ENCODE results near the gene USP31. TPM values are rescaled to one million over a fixed set of nuclear protein-coding genes. Genes with fewer than 3 reads are reported as not detected.

Gene USP31
- total RNA-seq, 1 experiment from 2014 or later, result 6.7 TPM

- H3K9me2 ChIP-seq (replicated peaks; ENCODE audit: low read length), result no peaks in the 10 kb centered on the region
- 0 out of 2 replicates have a peak, but pooled peaks cover 8% of the 10 kb centered on the region for H3K79me2 ChIP-seq (ENCODE audit: low read length)
- H4K20me1 ChIP-seq (ENCODE audit: low read length), result no peaks in the 10 kb centered on the region
- no peak overlapping the region for H3K27ac ChIP-seq (ENCODE audit: low read length)
- no peak overlapping the region for H2AFZ ChIP-seq (ENCODE audit: low read length)
- no peaks in the 10 kb centered on the region for H3F3A ChIP-seq (ENCODE audit: low read length, unreplicated experiment)
- ChIA-PET CTCF (no interaction called here), POLR2A (ENCODE audit: unreplicated experiment) (no interaction called here)
- no peak for TF ChIP-seq EZH2 (IDR thresholded peaks at IDR 0.05; ENCODE audit: low read length, unreplicated experiment)
- no peaks in the 10 kb centered on the region for H3K27me3 ChIP-seq (ENCODE audit: low read length)
- intact Hi-C loops (cut with micrococcal nuclease), result no loop called here
- no TSS peak for BruUV-seq (replicated peaks)
- no peaks in the 10 kb centered on the region for H3K4me1 ChIP-seq (ENCODE audit: insufficient read depth, low read length)
- H3K36me3 ChIP-seq (ENCODE audit: low read depth, low read length), result no peaks in the 10 kb centered on the region
- no peak overlapping the region for H3K4me2 ChIP-seq (ENCODE audit: low read length)
- H3K4me3 ChIP-seq (ENCODE audit: low read length), result no peak overlapping the region
- H3K9ac ChIP-seq (ENCODE audit: low read length), result no peak overlapping the region
- no peaks in the 10 kb centered on the region for H3K9me3 ChIP-seq (ENCODE audit: low read length)
- DNase-seq (no peak), ATAC-seq (no peak)
Observed at GRCh38 chr16:23105309-23105708, 43.9 kb downstream of the USP31 start.

DNA sequence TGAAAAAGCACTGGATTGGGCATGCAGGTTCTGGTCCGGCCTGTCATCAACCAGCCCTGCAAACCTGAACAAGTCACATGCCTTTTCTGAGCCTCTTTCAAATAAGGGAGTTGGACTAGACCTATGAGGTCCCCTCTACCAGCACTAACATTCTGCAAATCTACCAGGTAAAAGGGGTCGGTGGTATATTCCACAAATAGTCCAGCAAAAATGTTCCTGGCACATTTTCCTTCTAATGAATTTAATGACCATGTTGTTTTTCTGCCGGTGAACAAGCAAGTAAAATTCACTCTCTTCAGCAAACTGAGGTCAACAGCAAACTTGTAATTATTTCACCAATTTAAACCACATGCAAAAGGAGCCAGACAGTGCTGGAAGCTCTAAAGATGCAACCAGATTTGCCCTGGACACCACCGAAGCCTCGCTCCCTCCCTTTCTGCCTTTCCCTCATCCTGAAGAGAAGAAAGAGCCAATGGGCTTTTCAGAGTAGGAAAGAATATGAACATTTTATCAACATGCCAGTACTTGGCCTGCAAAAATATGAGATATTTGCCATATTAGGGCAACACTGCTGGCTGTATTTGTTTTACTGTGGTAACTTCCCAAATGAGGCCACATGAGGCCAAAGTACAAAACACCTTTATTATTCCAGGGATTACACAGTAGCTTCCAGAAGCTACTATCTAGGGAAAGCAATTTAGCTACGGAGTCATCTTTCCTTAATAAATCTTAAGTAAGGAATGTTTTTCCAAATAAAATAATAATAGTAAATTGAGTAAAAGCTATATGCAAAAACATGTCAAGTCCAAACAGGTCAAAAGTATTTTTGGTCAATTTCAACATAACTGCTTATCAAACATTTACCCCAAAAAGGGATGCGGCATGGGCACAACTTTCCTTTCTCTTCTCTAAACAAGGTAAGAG lies 45.0 kb downstream of the USP31 start:
- no peak overlapping the region for H2AFZ ChIP-seq (ENCODE audit: low read length)
- no peaks in the 10 kb centered on the region for H3K4me1 ChIP-seq (ENCODE audit: insufficient read depth, low read length)
- H3K9me2 ChIP-seq (replicated peaks; ENCODE audit: low read length), result no peaks in the 10 kb centered on the region
- no TSS peak for BruUV-seq (replicated peaks)
- H3K9me3 ChIP-seq (ENCODE audit: low read length), result no peaks in the 10 kb centered on the region
- ATAC-seq, result no peak
- no peak for DNase-seq
- no peaks in the 10 kb centered on the region for H3F3A ChIP-seq (ENCODE audit: low read length, unreplicated experiment)
- H3K9ac ChIP-seq (ENCODE audit: low read length), result no peak overlapping the region
- no peak overlapping the region for H3K4me2 ChIP-seq (ENCODE audit: low read length)
- no peaks in the 10 kb centered on the region for H3K27me3 ChIP-seq (ENCODE audit: low read length)
- H3K27ac ChIP-seq (ENCODE audit: low read length), result no peak overlapping the region
- H3K36me3 ChIP-seq (ENCODE audit: low read depth, low read length), result no peaks in the 10 kb centered on the region
- ChIA-PET POLR2A (ENCODE audit: unreplicated experiment) (no interaction called here), CTCF (no interaction called here)
- intact Hi-C loops (cut with micrococcal nuclease), result no loop called here
- TF ChIP-seq, protein P1, sequence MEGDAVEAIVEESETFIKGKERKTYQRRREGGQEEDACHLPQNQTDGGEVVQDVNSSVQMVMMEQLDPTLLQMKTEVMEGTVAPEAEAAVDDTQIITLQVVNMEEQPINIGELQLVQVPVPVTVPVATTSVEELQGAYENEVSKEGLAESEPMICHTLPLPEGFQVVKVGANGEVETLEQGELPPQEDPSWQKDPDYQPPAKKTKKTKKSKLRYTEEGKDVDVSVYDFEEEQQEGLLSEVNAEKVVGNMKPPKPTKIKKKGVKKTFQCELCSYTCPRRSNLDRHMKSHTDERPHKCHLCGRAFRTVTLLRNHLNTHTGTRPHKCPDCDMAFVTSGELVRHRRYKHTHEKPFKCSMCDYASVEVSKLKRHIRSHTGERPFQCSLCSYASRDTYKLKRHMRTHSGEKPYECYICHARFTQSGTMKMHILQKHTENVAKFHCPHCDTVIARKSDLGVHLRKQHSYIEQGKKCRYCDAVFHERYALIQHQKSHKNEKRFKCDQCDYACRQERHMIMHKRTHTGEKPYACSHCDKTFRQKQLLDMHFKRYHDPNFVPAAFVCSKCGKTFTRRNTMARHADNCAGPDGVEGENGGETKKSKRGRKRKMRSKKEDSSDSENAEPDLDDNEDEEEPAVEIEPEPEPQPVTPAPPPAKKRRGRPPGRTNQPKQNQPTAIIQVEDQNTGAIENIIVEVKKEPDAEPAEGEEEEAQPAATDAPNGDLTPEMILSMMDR (conservative IDR thresholded peaks at IDR 0.05; ENCODE audit: low read depth, low read length), result no peak
- TF ChIP-seq EZH2phosphoT487 (IDR thresholded peaks at IDR 0.05; ENCODE audit: borderline replicate concordance, low read length), result no peak
- TF ChIP-seq EZH2 (IDR thresholded peaks at IDR 0.05; ENCODE audit: low read length, unreplicated experiment), result no peak
- no peaks in the 10 kb centered on the region for H4K20me1 ChIP-seq (ENCODE audit: low read length)
- 0 out of 2 replicates have a peak, but pooled peaks cover 2% of the 10 kb centered on the region for H3K79me2 ChIP-seq (ENCODE audit: low read length)
- no peak overlapping the region for H3K4me3 ChIP-seq (ENCODE audit: low read length)

DNA sequence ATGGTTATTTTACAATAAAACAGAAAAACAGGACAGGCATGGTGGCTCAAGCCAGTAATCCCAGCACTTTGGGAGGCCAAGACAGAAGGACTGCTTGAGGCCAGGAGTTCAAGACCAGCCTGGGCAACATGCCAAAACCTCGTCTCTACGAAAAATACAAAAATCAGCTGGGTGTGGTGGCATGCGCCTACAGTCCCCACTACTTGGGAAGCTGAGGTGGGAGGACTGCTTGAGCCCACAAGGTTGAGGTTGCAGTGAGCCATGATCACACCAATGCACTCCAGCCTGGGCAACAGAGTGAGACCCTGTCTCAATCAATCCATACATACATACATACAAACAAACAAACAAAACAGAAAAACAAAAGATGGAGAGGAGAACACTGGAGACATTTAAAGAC lies 45.6 kb downstream of the USP31 start:
- TF ChIP-seq EZH2phosphoT487 (IDR thresholded peaks at IDR 0.05; ENCODE audit: borderline replicate concordance, low read length) (no peak), EZH2 (IDR thresholded peaks at IDR 0.05; ENCODE audit: low read length, unreplicated experiment) (no peak)
- TF ChIP-seq, protein P1 (conservative IDR thresholded peaks at IDR 0.05; ENCODE audit: low read depth, low read length), result no peak
- no peaks in the 10 kb centered on the region for H4K20me1 ChIP-seq (ENCODE audit: low read length)
- intact Hi-C loops (cut with micrococcal nuclease), result no loop called here
- POLR2A ChIA-PET (ENCODE audit: unreplicated experiment), result no interaction called here
- no peaks in the 10 kb centered on the region for H3K27me3 ChIP-seq (ENCODE audit: low read length)
- H3K9me2 ChIP-seq (replicated peaks; ENCODE audit: low read length), result no peaks in the 10 kb centered on the region
- no peaks in the 10 kb centered on the region for H3F3A ChIP-seq (ENCODE audit: low read length, unreplicated experiment)
- no peaks in the 10 kb centered on the region for H3K4me1 ChIP-seq (ENCODE audit: insufficient read depth, low read length)
- no peak for ATAC-seq
- H3K36me3 ChIP-seq (ENCODE audit: low read depth, low read length), result no peaks in the 10 kb centered on the region
- CTCF ChIA-PET, result no interaction called here
- H3K4me3 ChIP-seq (ENCODE audit: low read length), result no peak overlapping the region
- no peaks in the 10 kb centered on the region for H3K79me2 ChIP-seq (ENCODE audit: low read length)
- H3K27ac ChIP-seq (ENCODE audit: low read length), result no peak overlapping the region
- BruUV-seq (replicated peaks), result no TSS peak
- H3K9ac ChIP-seq (ENCODE audit: low read length), result no peak overlapping the region
- H3K9me3 ChIP-seq (ENCODE audit: low read length), result no peaks in the 10 kb centered on the region
- no peak overlapping the region for H3K4me2 ChIP-seq (ENCODE audit: low read length)
- DNase-seq, result no peak
- no peak overlapping the region for H2AFZ ChIP-seq (ENCODE audit: low read length)
